ENCODE results near the gene RAPGEF5.

Gene RAPGEF5

GRCh38 chr7:22200238-22200637 is 156.7 kb downstream of the RAPGEF5 start:
- no peak overlapping the region for H3K4me3 ChIP-seq (ENCODE audit: low read depth, low read length)
- in situ Hi-C loops (cut with HindIII; ENCODE audit: low pct_ligation_motif_present, low sequenced_read_pairs) = no loop called here
- H3K27me3 ChIP-seq (replicated peaks) = no peaks in the 10 kb centered on the region
- no peaks in the 10 kb centered on the region for H3K36me3 ChIP-seq (replicated peaks)
- DNase-seq = no peak
- H3K27ac ChIP-seq = no peak overlapping the region
- no peak for TF ChIP-seq CTCF (IDR thresholded peaks at IDR 0.05; ENCODE audit: low read depth, low read length, missing control alignments)

GRCh38 chr7:22197376-22197775 is 159.6 kb downstream of the RAPGEF5 start:
- in situ Hi-C loops (cut with HindIII; ENCODE audit: low pct_ligation_motif_present, low sequenced_read_pairs) = no loop called here
- Histone ChIP-seq H3K4me3 (ENCODE audit: low read depth, low read length) (no peak overlapping the region), H3K27me3 (replicated peaks) (no peaks in the 10 kb centered on the region), H3K36me3 (replicated peaks) (no peaks in the 10 kb centered on the region), H3K27ac (no peak overlapping the region)
- TF ChIP-seq CTCF (IDR thresholded peaks at IDR 0.05; ENCODE audit: low read depth, low read length, missing control alignments) = no peak
- no peak for DNase-seq

- H3K27me3 ChIP-seq (replicated peaks) = no peaks in the 10 kb centered on the region
- in situ Hi-C loops (cut with HindIII; ENCODE audit: low pct_ligation_motif_present, low sequenced_read_pairs) = no loop called here
Observed at GRCh38 chr7:22196429-22196828, 160.5 kb downstream of the RAPGEF5 start.

GRCh38 chr7:22195397-22196172 is 161.4 kb downstream of the RAPGEF5 start:
- Histone ChIP-seq H3K36me3 (replicated peaks) (no peaks in the 10 kb centered on the region), H3K4me3 (ENCODE audit: low read depth, low read length) (no peak overlapping the region), H3K27me3 (replicated peaks) (no peaks in the 10 kb centered on the region), H3K27ac (no peak overlapping the region)
- no peak for TF ChIP-seq CTCF (IDR thresholded peaks at IDR 0.05; ENCODE audit: low read depth, low read length, missing control alignments)
- in situ Hi-C loops (cut with HindIII; ENCODE audit: low pct_ligation_motif_present, low sequenced_read_pairs) = no loop called here
- DNase-seq = no peak

More at GRCh38 chr7:22196429-22196828, 160.5 kb downstream of the RAPGEF5 start:
- no peak for TF ChIP-seq CTCF (IDR thresholded peaks at IDR 0.05; ENCODE audit: low read depth, low read length, missing control alignments)
- Histone ChIP-seq H3K27ac (no peak overlapping the region), H3K36me3 (replicated peaks) (no peaks in the 10 kb centered on the region), H3K4me3 (ENCODE audit: low read depth, low read length) (no peak overlapping the region)
- no peak for DNase-seq

GRCh38 chr7:22194658-22195273 is 162.2 kb downstream of the RAPGEF5 start:
- TF ChIP-seq CTCF (IDR thresholded peaks at IDR 0.05; ENCODE audit: low read depth, low read length, missing control alignments) = no peak
- H3K27me3 ChIP-seq (replicated peaks) = no peaks in the 10 kb centered on the region
- H3K27ac ChIP-seq = no peak overlapping the region
- in situ Hi-C loops (cut with HindIII; ENCODE audit: low pct_ligation_motif_present, low sequenced_read_pairs) = no loop called here
- H3K4me3 ChIP-seq (ENCODE audit: low read depth, low read length) = no peak overlapping the region
- no peak for DNase-seq
- H3K36me3 ChIP-seq (replicated peaks) = no peaks in the 10 kb centered on the region

Data from brain microvascular endothelial cell (primary cell).